Neutrophil (primary cell): ENCODE data around the gene CLDN17.

Experiments
- H3K27ac ChIP-seq: fragments of 200-600 bp; sonication (generic); 2 replicates; pipeline ENCODE4 v1.5.1; 2016; ENCODE audit warnings: mild to moderate bottlenecking, moderate library complexity
- H3K27me3 ChIP-seq: fragments of 200-600 bp; sonication (generic); 2 replicates; pipeline ENCODE4 v1.6.0; 2016; ENCODE audit warnings: mild to moderate bottlenecking
- H3K36me3 ChIP-seq: fragments of 200-600 bp; sonication (generic); 2 replicates; pipeline ENCODE4 v1.5.1; 2017
- H3K4me1 ChIP-seq, 2 experiments: fragments of 200-600 bp in 1 of 2; sonication (generic) in 1 of 2; 1 replicate in 1 of 2; 2 replicates in 1 of 2; pipeline versions ENCODE4 v1.5.1 to v1.6.1; 2013 to 2016; ENCODE audit warnings: low read depth in 1 of 2, low read length in 1 of 2, mild to moderate bottlenecking in 1 of 2, moderate library complexity in 1 of 2; ENCODE audit not compliant: control insufficient read depth in 1 of 2, insufficient read depth in 1 of 2
- H3K4me3 ChIP-seq, 2 experiments: fragments of 200-600 bp in 1 of 2; sonication (generic) in 1 of 2; 1 replicate in 1 of 2; 2 replicates in 1 of 2; pipeline ENCODE4 v1.5.1; 2013 to 2016; ENCODE audit warnings: low read depth in 1 of 2, low read length in 1 of 2, mild to moderate bottlenecking in 1 of 2, moderate library complexity in 1 of 2
- H3K9me3 ChIP-seq: fragments of 200-600 bp; sonication (generic); 2 replicates; pipeline ENCODE4 v1.5.1; 2016
- TF ChIP-seq, protein P1 (sequence below): fragments of 200-600 bp; sonication (generic); IDR thresholded peaks from 2 replicates; pipeline ENCODE4 v1.5.1; 2016; ENCODE audit warnings: antibody characterized with exemption

The CLDN17 gene

DNA sequence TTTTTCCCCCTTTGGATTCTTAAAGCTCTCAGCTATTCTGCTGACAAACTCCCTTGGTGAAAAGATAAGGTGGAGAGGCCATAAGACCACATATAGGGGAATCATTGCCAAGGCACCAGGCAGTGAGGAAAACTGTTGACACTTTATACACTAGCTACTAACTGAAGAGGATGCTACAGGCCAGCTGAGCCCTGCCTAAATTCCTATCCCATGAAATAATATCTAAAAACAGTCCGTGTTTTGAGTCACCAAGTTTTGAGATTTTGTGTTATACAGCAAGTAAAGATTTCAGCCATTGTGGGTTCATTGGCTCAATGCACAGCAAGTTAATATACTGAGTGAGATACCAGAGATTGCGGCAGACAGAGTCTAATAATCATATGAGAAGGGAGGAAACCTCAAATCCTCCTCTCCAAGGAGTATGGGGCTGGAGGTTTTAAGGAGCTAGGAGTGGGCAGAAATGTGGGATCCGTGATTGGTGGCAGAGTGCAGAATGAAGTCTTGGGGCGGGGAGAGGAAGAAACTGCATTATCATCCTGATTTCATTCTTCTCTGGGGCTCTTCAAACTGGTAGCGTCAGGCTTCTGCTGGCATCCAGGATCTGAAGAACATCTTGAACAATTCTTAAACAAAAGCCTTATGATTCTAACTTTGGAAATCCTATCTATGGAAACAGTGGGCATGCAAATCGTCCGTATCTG, 40.1 kb upstream of the CLDN17 start:
- H3K27ac ChIP-seq: no peak overlapping the region
- H3K9me3 ChIP-seq: no peaks in the 10 kb centered on the region
- H3K4me3 ChIP-seq: no peak overlapping the region
- no peaks in the 10 kb centered on the region for H3K36me3 ChIP-seq
- H3K27me3 ChIP-seq: no peaks in the 10 kb centered on the region
- H3K4me1 ChIP-seq: no peaks in the 10 kb centered on the region
- TF ChIP-seq, protein P1, sequence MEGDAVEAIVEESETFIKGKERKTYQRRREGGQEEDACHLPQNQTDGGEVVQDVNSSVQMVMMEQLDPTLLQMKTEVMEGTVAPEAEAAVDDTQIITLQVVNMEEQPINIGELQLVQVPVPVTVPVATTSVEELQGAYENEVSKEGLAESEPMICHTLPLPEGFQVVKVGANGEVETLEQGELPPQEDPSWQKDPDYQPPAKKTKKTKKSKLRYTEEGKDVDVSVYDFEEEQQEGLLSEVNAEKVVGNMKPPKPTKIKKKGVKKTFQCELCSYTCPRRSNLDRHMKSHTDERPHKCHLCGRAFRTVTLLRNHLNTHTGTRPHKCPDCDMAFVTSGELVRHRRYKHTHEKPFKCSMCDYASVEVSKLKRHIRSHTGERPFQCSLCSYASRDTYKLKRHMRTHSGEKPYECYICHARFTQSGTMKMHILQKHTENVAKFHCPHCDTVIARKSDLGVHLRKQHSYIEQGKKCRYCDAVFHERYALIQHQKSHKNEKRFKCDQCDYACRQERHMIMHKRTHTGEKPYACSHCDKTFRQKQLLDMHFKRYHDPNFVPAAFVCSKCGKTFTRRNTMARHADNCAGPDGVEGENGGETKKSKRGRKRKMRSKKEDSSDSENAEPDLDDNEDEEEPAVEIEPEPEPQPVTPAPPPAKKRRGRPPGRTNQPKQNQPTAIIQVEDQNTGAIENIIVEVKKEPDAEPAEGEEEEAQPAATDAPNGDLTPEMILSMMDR: no peak

DNA sequence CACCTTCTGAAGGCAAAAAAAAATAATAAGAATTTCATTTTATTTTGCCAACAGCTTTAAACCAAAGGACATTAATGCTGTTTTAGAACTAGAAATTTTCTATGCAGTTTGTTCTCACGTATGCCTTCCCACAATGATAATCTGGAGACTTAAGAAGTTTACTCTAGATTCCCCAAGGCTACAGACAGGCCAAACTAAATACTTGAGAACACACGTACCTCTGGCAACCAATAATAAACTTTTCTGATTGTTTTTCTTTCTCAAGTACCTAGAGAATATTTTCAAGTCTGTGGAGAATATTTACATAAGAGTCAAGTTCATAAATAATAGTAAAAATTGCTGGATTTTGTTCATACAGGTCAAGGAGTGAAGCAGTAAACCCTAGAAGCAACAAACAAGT, 33.4 kb upstream of the CLDN17 start:
- no peaks in the 10 kb centered on the region for H3K4me1 ChIP-seq
- H3K4me3 ChIP-seq: no peak overlapping the region
- TF ChIP-seq, protein P1: no peak
- no peak overlapping the region for H3K27ac ChIP-seq
- H3K9me3 ChIP-seq: no peaks in the 10 kb centered on the region
- no peaks in the 10 kb centered on the region for H3K27me3 ChIP-seq
- no peaks in the 10 kb centered on the region for H3K36me3 ChIP-seq

DNA sequence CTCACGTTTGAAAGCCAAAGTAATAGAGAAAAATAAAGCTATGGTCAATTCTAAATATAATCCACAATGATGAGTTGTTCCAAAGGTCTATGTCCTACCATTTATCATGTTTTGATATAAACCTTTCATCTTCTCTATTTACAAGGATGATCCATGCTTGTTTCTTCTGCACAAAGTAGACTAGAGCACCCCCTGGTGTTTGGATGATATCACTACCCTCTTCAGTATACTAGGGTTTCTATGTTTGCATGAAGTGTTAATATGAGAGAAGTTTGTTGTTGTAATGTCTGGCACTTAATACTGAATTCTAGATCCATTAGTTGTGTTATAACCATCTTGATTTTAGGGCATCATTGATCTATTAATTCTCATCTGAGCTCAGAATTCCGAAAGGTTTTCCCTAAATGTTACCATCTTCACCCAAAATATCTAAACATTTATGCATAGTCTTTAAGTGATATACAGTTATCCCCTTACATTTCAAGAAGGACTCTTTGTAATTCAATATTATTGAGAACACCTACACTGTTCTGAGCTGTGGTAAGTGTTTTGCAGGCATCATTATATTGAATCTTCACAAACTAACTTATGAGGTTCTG, 28.2 kb upstream of the CLDN17 start:
- no peaks in the 10 kb centered on the region for H3K4me1 ChIP-seq
- H3K4me3 ChIP-seq: no peak overlapping the region
- H3K27me3 ChIP-seq: no peaks in the 10 kb centered on the region
- TF ChIP-seq, protein P1: no peak
- H3K27ac ChIP-seq: no peak overlapping the region
- no peaks in the 10 kb centered on the region for H3K9me3 ChIP-seq
- H3K36me3 ChIP-seq: no peaks in the 10 kb centered on the region

DNA sequence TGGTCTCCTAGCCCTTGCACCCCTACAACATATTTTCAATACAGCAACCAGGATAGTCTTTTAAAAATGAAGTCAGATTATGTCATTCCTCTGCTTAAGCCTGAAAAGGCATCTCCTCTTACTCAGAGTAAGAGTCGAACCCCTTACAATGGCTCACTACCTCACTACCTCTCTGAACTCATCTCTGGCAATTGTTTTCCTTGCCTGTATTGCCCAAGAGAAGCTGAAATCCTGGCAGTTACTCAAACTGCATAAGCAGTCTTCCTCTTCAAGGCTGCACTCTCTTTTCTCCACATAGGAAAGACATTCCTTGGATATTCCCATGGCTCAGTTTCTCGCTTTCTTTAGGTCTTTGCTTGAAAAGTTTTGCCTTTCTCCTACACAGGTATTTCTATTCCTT, 26.6 kb upstream of the CLDN17 start:
- no peaks in the 10 kb centered on the region for H3K4me1 ChIP-seq
- no peaks in the 10 kb centered on the region for H3K27me3 ChIP-seq
- no peaks in the 10 kb centered on the region for H3K36me3 ChIP-seq
- H3K27ac ChIP-seq: no peak overlapping the region
- no peak overlapping the region for H3K4me3 ChIP-seq
- H3K9me3 ChIP-seq: no peaks in the 10 kb centered on the region
- TF ChIP-seq, protein P1: no peak

DNA sequence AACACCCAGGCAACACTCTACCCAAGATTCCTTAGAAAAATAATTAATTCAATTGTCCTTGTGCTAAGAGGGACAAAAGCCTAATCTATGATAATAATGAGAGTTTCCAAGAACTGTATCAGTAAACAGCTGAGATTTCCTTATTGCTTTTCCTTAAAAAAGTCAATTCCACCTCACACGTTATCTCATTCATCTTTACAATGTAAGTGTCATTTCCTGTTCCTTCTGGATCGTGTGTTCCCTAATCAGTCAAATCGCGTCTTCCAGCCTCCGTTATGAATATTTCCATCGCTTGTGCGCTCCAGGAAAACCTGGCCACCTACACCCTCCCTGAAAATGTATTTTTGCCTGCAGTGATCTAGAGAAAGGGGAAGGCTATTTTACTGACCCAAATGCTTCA, 23.9 kb upstream of the CLDN17 start:
- no peaks in the 10 kb centered on the region for H3K9me3 ChIP-seq
- H3K4me1 ChIP-seq: no peaks in the 10 kb centered on the region
- no peak overlapping the region for H3K4me3 ChIP-seq
- no peaks in the 10 kb centered on the region for H3K36me3 ChIP-seq
- H3K27me3 ChIP-seq: no peaks in the 10 kb centered on the region
- TF ChIP-seq, protein P1: no peak
- H3K27ac ChIP-seq: no peak overlapping the region
